Activated CD4-positive, alpha-beta T cell treated with anti-CD3 and anti-CD28 coated beads, Interleukin-2, amount 50 U/mL, for 1 hour (primary cell): ENCODE measurements around the gene OR4X2.
"Not testable (repeated sequence)": the region's sequence is repeated elsewhere in the genome, so short reads cannot be mapped to it uniquely, and the experiment has no call there.

Source experiments
- DNase-seq: peaks from one replicate; pipeline ENCODE4 v3.0.0-alpha.2; 2020

The OR4X2 gene

GRCh38 chr11:48244804-48245203 lies at the start of gene OR4X2:
Gene OR4X2 (plus strand): TSS chr11:48245104. CDS start chr11:48245104, 0 bp downstream.
- no peak for DNase-seq

- no peak for DNase-seq
These were observed 37.0 kb upstream of the OR4X2 start for GRCh38 chr11:48207881-48208280.

GRCh38 chr11:48210052-48210451 lies 34.9 kb upstream of the OR4X2 start:
- DNase-seq = no peak

GRCh38 chr11:48216510-48216909 lies 28.4 kb upstream of the OR4X2 start, which contains the start of gene OR4B1:
Gene OR4B1 (plus strand): TSS chr11:48216810. CDS start chr11:48216810, 0 bp downstream.
- no peak for DNase-seq

GRCh38 chr11:48228761-48229160 lies 16.1 kb upstream of the OR4X2 start:
- DNase-seq = no peak

- not testable (repeated sequence) for DNase-seq
These were observed 14.8 kb upstream of the OR4X2 start for GRCh38 chr11:48230057-48230456.

- DNase-seq = no peak
These were observed 7.2 kb upstream of the OR4X2 start for GRCh38 chr11:48237727-48238126.

- no peak for DNase-seq
These were observed 2.4 kb upstream of the OR4X2 start for GRCh38 chr11:48242501-48242900.

GRCh38 chr11:48248902-48249301 lies 4.0 kb downstream of the OR4X2 start:
- no peak for DNase-seq

- DNase-seq = no peak
These were observed 16.7 kb downstream of the OR4X2 start for GRCh38 chr11:48261600-48261999.

GRCh38 chr11:48263423-48263911 lies 18.6 kb downstream of the OR4X2 start, which contains the start of gene OR4X1:
Gene OR4X1 (plus strand): TSS chr11:48263861. CDS start chr11:48263861, 0 bp downstream.
- no peak for DNase-seq

- DNase-seq = no peak
These were observed 25.7 kb downstream of the OR4X2 start for GRCh38 chr11:48270621-48271020.

- no peak for DNase-seq
These were observed 27.7 kb downstream of the OR4X2 start for GRCh38 chr11:48272606-48273005.
